ENCODE data around the gene SLC15A3. TPM values are rescaled to one million over a fixed set of nuclear protein-coding genes. Genes with fewer than 3 reads are reported as not detected.
A peak's percentile ranks its signal among the peaks of the same experiment; 100 is the strongest.
"Not testable (repeated sequence)": the region's sequence is repeated elsewhere in the genome, so short reads cannot be mapped to it uniquely, and the experiment has no call there.

The SLC15A3 gene
- total RNA-seq, 2 experiments from 2014 or later, result 10.5 to 11.9 TPM

DNA sequence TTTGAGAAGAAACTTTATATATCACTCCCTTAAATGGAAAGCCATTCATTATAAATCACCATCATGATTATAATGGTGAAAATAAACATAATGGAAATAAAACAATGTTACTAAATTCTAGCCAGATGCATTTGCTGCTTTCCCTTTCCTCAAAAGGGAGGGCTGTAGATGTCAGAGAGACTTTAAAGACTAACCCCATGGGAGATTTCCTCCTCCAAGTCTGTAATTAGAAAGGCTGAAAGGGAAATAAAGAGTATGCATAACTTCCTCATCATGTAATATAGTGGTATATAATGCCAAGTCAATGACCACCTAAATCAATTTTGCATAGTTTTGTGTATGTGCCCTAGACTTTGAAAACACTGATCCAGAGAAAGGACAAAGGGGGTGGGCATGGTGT is 25.9 kb upstream of the SLC15A3 start:
- Mint-ChIP-seq H3K4me1 (ENCODE audit: low read depth) (peaks cover 80% of the 10 kb centered on the region), H3K9me3 (no peaks in the 10 kb centered on the region), H3K27me3 (no peaks in the 10 kb centered on the region), H3K36me3 (ENCODE audit: low read depth) (peaks cover 96% of the 10 kb centered on the region), H3K27ac (peak overlapping the region; percentile 94), H3K4me3 (peak overlapping the region; percentile 91)
- H3K36me3 ChIP-seq (ENCODE audit: insufficient read depth, low read length), result peaks cover 58% of the 10 kb centered on the region
- DNase-seq, result no peak
- peak overlapping the region; percentile 75 to 95 for H3K27ac ChIP-seq (ENCODE audit: low read depth in 1 of 2, low read length in 2 of 2)
- POLR2A ChIA-PET, result interaction anchor here (0.7 to 2.6 kb wide), 10 partner anchors 33 to 138 kb away, joined by 3 to 15 read pairs (median 6); no protein-coding TSS in a partner anchor
- no peak for ATAC-seq (ENCODE audit: poor library complexity)
- H3K4me3 ChIP-seq (ENCODE audit: low read length), result peak overlapping the region; percentile 27
- H3K9me3 ChIP-seq (ENCODE audit: control insufficient read depth in 1 of 2, insufficient read depth in 1 of 2, low read length in 2 of 2), result no peaks in the 10 kb centered on the region
- intact Hi-C loops (cut with DNase I, micrococcal nuclease), result no loop called here
- CTCF ChIA-PET, result interaction anchor here (1.5 kb wide), 1 partner anchor 20 kb away, joined by 3 read pairs; no protein-coding TSS in a partner anchor
- peaks cover 81% of the 10 kb centered on the region for H3K4me1 ChIP-seq (ENCODE audit: insufficient read depth, low read length)
- no peaks in the 10 kb centered on the region for H3K27me3 ChIP-seq (ENCODE audit: control insufficient read depth in 1 of 2, insufficient read depth in 2 of 2, low read length in 2 of 2)
- TF ChIP-seq, protein P1, sequence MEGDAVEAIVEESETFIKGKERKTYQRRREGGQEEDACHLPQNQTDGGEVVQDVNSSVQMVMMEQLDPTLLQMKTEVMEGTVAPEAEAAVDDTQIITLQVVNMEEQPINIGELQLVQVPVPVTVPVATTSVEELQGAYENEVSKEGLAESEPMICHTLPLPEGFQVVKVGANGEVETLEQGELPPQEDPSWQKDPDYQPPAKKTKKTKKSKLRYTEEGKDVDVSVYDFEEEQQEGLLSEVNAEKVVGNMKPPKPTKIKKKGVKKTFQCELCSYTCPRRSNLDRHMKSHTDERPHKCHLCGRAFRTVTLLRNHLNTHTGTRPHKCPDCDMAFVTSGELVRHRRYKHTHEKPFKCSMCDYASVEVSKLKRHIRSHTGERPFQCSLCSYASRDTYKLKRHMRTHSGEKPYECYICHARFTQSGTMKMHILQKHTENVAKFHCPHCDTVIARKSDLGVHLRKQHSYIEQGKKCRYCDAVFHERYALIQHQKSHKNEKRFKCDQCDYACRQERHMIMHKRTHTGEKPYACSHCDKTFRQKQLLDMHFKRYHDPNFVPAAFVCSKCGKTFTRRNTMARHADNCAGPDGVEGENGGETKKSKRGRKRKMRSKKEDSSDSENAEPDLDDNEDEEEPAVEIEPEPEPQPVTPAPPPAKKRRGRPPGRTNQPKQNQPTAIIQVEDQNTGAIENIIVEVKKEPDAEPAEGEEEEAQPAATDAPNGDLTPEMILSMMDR (IDR thresholded peaks at IDR 0.05), result no peak

GRCh38 chr11:60977224-60977623 is 25.2 kb upstream of the SLC15A3 start:
- H3K4me1 ChIP-seq (ENCODE audit: insufficient read depth, low read length), result peaks cover 75% of the 10 kb centered on the region
- H3K4me3 ChIP-seq (ENCODE audit: low read length), result peak overlapping the region; percentile 96

DNA sequence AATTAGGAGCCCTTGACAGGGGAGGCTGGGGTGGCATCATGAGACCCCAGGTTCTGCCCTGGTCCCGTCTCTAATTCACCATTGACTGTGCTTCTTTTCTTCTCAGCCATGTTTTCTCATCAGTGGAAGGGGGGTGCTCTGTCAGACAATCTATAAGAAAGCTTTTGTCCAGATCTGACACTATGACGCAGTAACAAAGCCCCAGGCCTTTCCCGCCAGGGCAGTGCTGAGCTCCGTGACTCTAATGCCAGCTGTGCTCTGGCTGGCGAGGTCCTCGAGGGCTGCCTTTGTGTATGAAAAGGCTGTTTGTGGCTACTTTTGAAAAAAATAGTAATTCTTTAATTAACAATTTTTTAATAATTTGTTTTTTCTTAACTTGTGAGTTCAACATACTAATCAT is 22.8 kb upstream of the SLC15A3 start:
- ATAC-seq (ENCODE audit: poor library complexity), result no peak
- Histone ChIP-seq H3K27me3 (ENCODE audit: control insufficient read depth in 1 of 2, insufficient read depth in 2 of 2, low read length in 2 of 2) (no peaks in the 10 kb centered on the region), H3K4me1 (ENCODE audit: insufficient read depth, low read length) (peaks cover 68% of the 10 kb centered on the region), H3K9me3 (ENCODE audit: control insufficient read depth in 1 of 2, insufficient read depth in 1 of 2, low read length in 2 of 2) (no peaks in the 10 kb centered on the region), H3K27ac (ENCODE audit: low read depth in 1 of 2, low read length in 2 of 2) (peak overlapping the region; percentile 83 to 93), H3K4me3 (ENCODE audit: low read length) (peak overlapping the region; percentile 96), H3K36me3 (ENCODE audit: insufficient read depth, low read length) (peaks cover 30% of the 10 kb centered on the region)
- H3K36me3 Mint-ChIP-seq (ENCODE audit: low read depth), result peaks cover 80% of the 10 kb centered on the region
- CTCF ChIA-PET, result interaction anchor here (1.0 kb wide), 1 partner anchor 128 kb away, joined by 3 read pairs; the partner anchor contains the start of gene CD5
- H3K27me3 Mint-ChIP-seq, result no peaks in the 10 kb centered on the region
- no peaks in the 10 kb centered on the region for H3K9me3 Mint-ChIP-seq
- H3K4me1 Mint-ChIP-seq (ENCODE audit: low read depth), result peaks cover 67% of the 10 kb centered on the region
- H3K27ac Mint-ChIP-seq, result peak overlapping the region; percentile 94
- POLR2A ChIA-PET, result interaction anchor here (1.0 to 1.7 kb wide), 4 partner anchors 37 to 132 kb away, joined by 3 to 5 read pairs (median 4); partner anchors contain the start of gene PRPF19
- H3K4me3 Mint-ChIP-seq, result peak overlapping the region; percentile 90
- intact Hi-C loops (cut with DNase I, micrococcal nuclease), result no loop called here
- TF ChIP-seq, protein P1 (IDR thresholded peaks at IDR 0.05), result no peak
- peak in 4 of 14 experiments; percentile 36 to 58 (median 45) for DNase-seq

More at GRCh38 chr11:60977224-60977623, 25.2 kb upstream of the SLC15A3 start:
- H3K4me3 Mint-ChIP-seq, result peak overlapping the region; percentile 91
- H3K9me3 Mint-ChIP-seq, result no peaks in the 10 kb centered on the region
- no peaks in the 10 kb centered on the region for H3K9me3 ChIP-seq (ENCODE audit: control insufficient read depth in 1 of 2, insufficient read depth in 1 of 2, low read length in 2 of 2)
- peaks cover 52% of the 10 kb centered on the region for H3K36me3 ChIP-seq (ENCODE audit: insufficient read depth, low read length)
- H3K4me1 Mint-ChIP-seq (ENCODE audit: low read depth), result peaks cover 74% of the 10 kb centered on the region
- H3K27me3 ChIP-seq (ENCODE audit: control insufficient read depth in 1 of 2, insufficient read depth in 2 of 2, low read length in 2 of 2), result no peaks in the 10 kb centered on the region
- H3K27ac Mint-ChIP-seq, result peak overlapping the region; percentile 94
- TF ChIP-seq, protein P1 (IDR thresholded peaks at IDR 0.05), result no peak
- DNase-seq (peak in 1 of 14 experiments; percentile 20), ATAC-seq (ENCODE audit: poor library complexity) (no peak)
- CTCF ChIA-PET, result interaction anchor here (1.0 to 1.6 kb wide), 2 partner anchors 153 to 211 kb away, joined by 3 read pairs; no protein-coding TSS in a partner anchor
- H3K36me3 Mint-ChIP-seq (ENCODE audit: low read depth), result peaks cover 96% of the 10 kb centered on the region
- peak overlapping the region; percentile 75 to 95 for H3K27ac ChIP-seq (ENCODE audit: low read depth in 1 of 2, low read length in 2 of 2)
- H3K27me3 Mint-ChIP-seq, result no peaks in the 10 kb centered on the region
- POLR2A ChIA-PET, result interaction anchor here (0.5 to 2.6 kb wide), 15 partner anchors 26 to 1692 kb away, joined by 3 to 15 read pairs (median 4); no protein-coding TSS in a partner anchor
- intact Hi-C loops (cut with DNase I, micrococcal nuclease), result no loop called here

- DNase-seq; ATAC-seq (ENCODE audit: poor library complexity); H3K27me3 Mint-ChIP-seq; H3K9me3 Mint-ChIP-seq; H3K27me3 ChIP-seq (ENCODE audit: control insufficient read depth in 1 of 2, insufficient read depth in 2 of 2, low read length in 2 of 2); H3K9me3 ChIP-seq (ENCODE audit: control insufficient read depth in 1 of 2, insufficient read depth in 1 of 2, low read length in 2 of 2); intact Hi-C loops (cut with DNase I, micrococcal nuclease): not testable (repeated sequence)
- Histone ChIP-seq H3K27ac (ENCODE audit: low read depth in 1 of 2, low read length in 2 of 2) (peak overlapping the region; percentile 83 to 93), H3K36me3 (ENCODE audit: insufficient read depth, low read length) (peaks cover 28% of the 10 kb centered on the region), H3K4me3 (ENCODE audit: low read length) (peak overlapping the region; percentile 96), H3K4me1 (ENCODE audit: insufficient read depth, low read length) (peaks cover 64% of the 10 kb centered on the region)
- POLR2A ChIA-PET, result interaction anchor here (1.2 to 1.7 kb wide), 3 partner anchors 37 to 110 kb away, joined by 4 to 5 read pairs (median 5); partner anchors contain the start of gene PRPF19
- peaks cover 76% of the 10 kb centered on the region for H3K36me3 Mint-ChIP-seq (ENCODE audit: low read depth)
- H3K4me3 Mint-ChIP-seq, result peak overlapping the region; percentile 90
- H3K27ac Mint-ChIP-seq, result peak overlapping the region; percentile 94
- CTCF ChIA-PET, result interaction anchor here (1.0 kb wide), 1 partner anchor 128 kb away, joined by 3 read pairs; the partner anchor contains the start of gene CD5
- H3K4me1 Mint-ChIP-seq (ENCODE audit: low read depth), result peaks cover 63% of the 10 kb centered on the region
Observed at GRCh38 chr11:60974316-60974715, 22.3 kb upstream of the SLC15A3 start.

All from CD4-positive, alpha-beta T cell (primary cell).